ENCODE measurements around the gene CLDN16. TPM values are rescaled to one million over a fixed set of nuclear protein-coding genes. Genes with fewer than 3 reads are reported as not detected.

The CLDN16 gene
- total and polyA plus RNA-seq, 2 donors (not counting 1 experiment from before 2014, with no cell fraction given): not detected

DNA sequence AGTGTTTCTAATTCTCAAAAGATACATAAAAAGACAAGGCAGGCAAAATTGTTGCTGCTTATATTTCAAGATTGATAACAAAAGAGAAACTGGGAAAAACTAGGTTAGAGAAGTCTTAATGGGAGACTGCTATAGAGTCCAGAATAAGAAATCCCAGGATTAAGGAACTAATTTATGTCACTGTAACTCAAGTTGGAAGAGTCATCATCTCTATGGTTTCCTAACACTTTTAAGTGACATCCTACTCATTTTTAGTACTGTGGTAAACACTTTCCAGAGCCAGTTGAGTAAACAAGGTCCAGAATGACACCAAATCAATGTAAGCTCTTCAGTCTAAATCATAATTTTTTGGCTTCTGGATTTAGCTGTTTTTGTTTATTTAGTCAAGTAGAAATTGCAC, 8.0 kb downstream of the CLDN16 start:
- intact Hi-C loops (cut with micrococcal nuclease): no loop called here
- ATAC-seq (ENCODE audit: low read depth) (no peak), DNase-seq (no peak)
- no peaks in the 10 kb centered on the region for H3K9me3 ChIP-seq (ENCODE audit: control extremely low read depth in 1 of 3, control insufficient read depth in 2 of 3, insufficient read depth in 1 of 3, low read length in 2 of 3)
- no peak overlapping the region for H3K4me3 ChIP-seq (ENCODE audit: control extremely low read depth in 1 of 5, extremely low read depth in 1 of 5, insufficient read depth in 1 of 5, low read depth in 2 of 5, low read length in 4 of 5)
- H3K27ac ChIP-seq (ENCODE audit: low read length in 2 of 2): no peak overlapping the region
- H3K9me3 Mint-ChIP-seq (ENCODE audit: insufficient read depth): no peaks in the 10 kb centered on the region
- no peaks in the 10 kb centered on the region for H3K27me3 Mint-ChIP-seq
- H4K20me1 ChIP-seq (ENCODE audit: control insufficient read depth, insufficient read depth, low read length, poor library complexity, severe bottlenecking): no peaks in the 10 kb centered on the region
- no peak overlapping the region for H3K9ac ChIP-seq (ENCODE audit: low read length)
- no peaks in the 10 kb centered on the region for H3K4me1 ChIP-seq (ENCODE audit: control insufficient read depth in 2 of 2, insufficient read depth in 2 of 2, low read length in 2 of 2)
- no peak overlapping the region for H3K4me2 ChIP-seq (replicated peaks; ENCODE audit: low read depth, low read length, poor library complexity, severe bottlenecking)
- TF ChIP-seq, protein P1, sequence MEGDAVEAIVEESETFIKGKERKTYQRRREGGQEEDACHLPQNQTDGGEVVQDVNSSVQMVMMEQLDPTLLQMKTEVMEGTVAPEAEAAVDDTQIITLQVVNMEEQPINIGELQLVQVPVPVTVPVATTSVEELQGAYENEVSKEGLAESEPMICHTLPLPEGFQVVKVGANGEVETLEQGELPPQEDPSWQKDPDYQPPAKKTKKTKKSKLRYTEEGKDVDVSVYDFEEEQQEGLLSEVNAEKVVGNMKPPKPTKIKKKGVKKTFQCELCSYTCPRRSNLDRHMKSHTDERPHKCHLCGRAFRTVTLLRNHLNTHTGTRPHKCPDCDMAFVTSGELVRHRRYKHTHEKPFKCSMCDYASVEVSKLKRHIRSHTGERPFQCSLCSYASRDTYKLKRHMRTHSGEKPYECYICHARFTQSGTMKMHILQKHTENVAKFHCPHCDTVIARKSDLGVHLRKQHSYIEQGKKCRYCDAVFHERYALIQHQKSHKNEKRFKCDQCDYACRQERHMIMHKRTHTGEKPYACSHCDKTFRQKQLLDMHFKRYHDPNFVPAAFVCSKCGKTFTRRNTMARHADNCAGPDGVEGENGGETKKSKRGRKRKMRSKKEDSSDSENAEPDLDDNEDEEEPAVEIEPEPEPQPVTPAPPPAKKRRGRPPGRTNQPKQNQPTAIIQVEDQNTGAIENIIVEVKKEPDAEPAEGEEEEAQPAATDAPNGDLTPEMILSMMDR (IDR thresholded peaks at IDR 0.05): no peak
- no peak for TF ChIP-seq EZH2 (IDR thresholded peaks at IDR 0.05; ENCODE audit: borderline replicate concordance, insufficient read depth, low read depth, low read length, poor library complexity, severe bottlenecking)
- H3K4me1 Mint-ChIP-seq: no peaks in the 10 kb centered on the region
- no peak overlapping the region for H2AFZ ChIP-seq (ENCODE audit: insufficient read depth, low read depth, low read length, poor library complexity, severe bottlenecking)
- no peak overlapping the region for H3K27ac Mint-ChIP-seq
- no peaks in the 10 kb centered on the region for H3K27me3 ChIP-seq (replicated peaks in 1 of 4; ENCODE audit: control extremely low read depth in 1 of 4, control insufficient read depth in 3 of 4, insufficient read depth in 4 of 4, low read length in 3 of 4)
- no peak overlapping the region for H3K4me3 Mint-ChIP-seq
- H3K36me3 ChIP-seq (replicated peaks in 1 of 2; ENCODE audit: control extremely low read depth in 1 of 2, control insufficient read depth in 1 of 2, extremely low read depth in 1 of 2, insufficient read depth in 2 of 2, low read length in 1 of 2): no peaks in the 10 kb centered on the region
- CTCF ChIA-PET: no interaction called here
- no peaks in the 10 kb centered on the region for H3K79me2 ChIP-seq (ENCODE audit: control insufficient read depth, insufficient read depth, low read length)
- POLR2A ChIA-PET: no interaction called here

DNA sequence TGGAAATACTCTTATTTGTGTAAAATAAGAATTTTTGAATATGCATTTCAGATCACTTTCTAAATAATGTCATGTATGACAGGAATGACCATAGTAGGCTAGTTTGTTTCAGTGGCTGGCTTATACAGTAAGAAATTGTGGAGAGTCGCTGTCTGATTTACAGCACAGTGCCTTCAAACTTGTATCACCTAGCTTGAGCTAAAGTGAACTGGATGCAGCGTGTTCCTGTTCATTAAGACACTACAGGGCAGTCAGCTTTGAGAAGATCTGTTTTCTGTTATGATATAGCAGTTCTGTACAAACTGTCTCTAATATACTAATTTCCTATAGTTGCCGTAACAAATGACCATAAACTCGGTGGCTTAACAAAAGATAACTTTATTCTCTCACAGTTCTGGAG, 9.9 kb downstream of the CLDN16 start:
- Histone ChIP-seq H2AFZ (ENCODE audit: insufficient read depth, low read depth, low read length, poor library complexity, severe bottlenecking) (no peak overlapping the region), H3K79me2 (ENCODE audit: control insufficient read depth, insufficient read depth, low read length) (no peaks in the 10 kb centered on the region), H3K27me3 (replicated peaks in 1 of 4; ENCODE audit: control extremely low read depth in 1 of 4, control insufficient read depth in 3 of 4, insufficient read depth in 4 of 4, low read length in 3 of 4) (no peaks in the 10 kb centered on the region), H3K4me2 (replicated peaks; ENCODE audit: low read depth, low read length, poor library complexity, severe bottlenecking) (no peak overlapping the region), H3K36me3 (replicated peaks in 1 of 2; ENCODE audit: control extremely low read depth in 1 of 2, control insufficient read depth in 1 of 2, extremely low read depth in 1 of 2, insufficient read depth in 2 of 2, low read length in 1 of 2) (no peaks in the 10 kb centered on the region), H3K9me3 (ENCODE audit: control extremely low read depth in 1 of 3, control insufficient read depth in 2 of 3, insufficient read depth in 1 of 3, low read length in 2 of 3) (no peaks in the 10 kb centered on the region), H3K27ac (ENCODE audit: low read length in 2 of 2) (no peak overlapping the region), H4K20me1 (ENCODE audit: control insufficient read depth, insufficient read depth, low read length, poor library complexity, severe bottlenecking) (no peaks in the 10 kb centered on the region), H3K4me1 (ENCODE audit: control insufficient read depth in 2 of 2, insufficient read depth in 2 of 2, low read length in 2 of 2) (no peaks in the 10 kb centered on the region), H3K9ac (ENCODE audit: low read length) (no peak overlapping the region), H3K4me3 (ENCODE audit: control extremely low read depth in 1 of 5, extremely low read depth in 1 of 5, insufficient read depth in 1 of 5, low read depth in 2 of 5, low read length in 4 of 5) (no peak overlapping the region)
- Mint-ChIP-seq H3K27ac (no peak overlapping the region), H3K9me3 (ENCODE audit: insufficient read depth) (no peaks in the 10 kb centered on the region), H3K4me1 (no peaks in the 10 kb centered on the region), H3K4me3 (no peak overlapping the region), H3K27me3 (no peaks in the 10 kb centered on the region)
- ATAC-seq (ENCODE audit: low read depth) (no peak), DNase-seq (no peak)
- 86% methylated on average over 3 of the region's 4 CpGs for WGBS (ENCODE audit: insufficient coverage)
- intact Hi-C loops (cut with micrococcal nuclease): no loop called here
- TF ChIP-seq, protein P1 (IDR thresholded peaks at IDR 0.05): no peak
- no peak for TF ChIP-seq EZH2 (IDR thresholded peaks at IDR 0.05; ENCODE audit: borderline replicate concordance, insufficient read depth, low read depth, low read length, poor library complexity, severe bottlenecking)
- POLR2A ChIA-PET: no interaction called here
- CTCF ChIA-PET: no interaction called here

Measured in B cell (primary cell).